ENCODE measurements around the gene SHISA7.
A peak's percentile ranks its signal among the peaks of the same experiment; 100 is the strongest.

SHISA7 gene

DNA sequence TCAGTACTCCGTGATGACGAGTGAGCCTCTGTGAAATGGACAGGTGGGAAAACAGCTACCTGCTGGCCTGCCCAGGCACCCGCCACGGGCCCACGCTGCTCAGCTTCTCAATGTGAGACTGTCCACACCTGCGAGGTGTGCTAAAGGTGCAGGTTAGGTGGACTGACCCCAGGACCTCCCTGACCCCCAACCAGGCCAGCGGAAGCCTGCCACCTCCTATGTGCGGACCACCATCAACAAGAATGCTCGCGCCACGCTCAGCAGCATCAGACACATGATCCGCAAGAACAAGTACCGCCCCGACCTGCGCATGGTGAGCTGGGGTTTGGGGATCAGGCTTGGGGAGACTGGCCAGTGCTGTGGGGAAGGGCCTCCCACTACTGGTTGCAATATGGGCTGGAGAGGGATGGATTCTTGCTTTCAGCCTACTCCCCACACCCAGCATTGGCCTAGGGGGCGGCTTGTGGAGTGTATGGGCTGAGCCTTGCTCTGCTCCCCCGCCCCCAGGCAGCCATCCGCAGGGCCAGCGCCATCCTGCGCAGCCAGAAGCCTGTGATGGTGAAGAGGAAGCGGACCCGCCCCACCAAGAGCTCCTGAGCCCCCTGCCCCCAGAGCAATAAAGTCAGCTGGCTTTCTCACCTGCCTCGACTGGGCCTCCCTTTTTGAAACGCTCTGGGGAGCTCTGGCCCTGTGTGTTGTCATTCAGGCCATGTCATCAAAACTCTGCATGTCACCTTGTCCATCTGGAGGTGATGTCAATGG is 55.2 kb downstream of the SHISA7 start:
- no peak for DNase-seq (ENCODE audit: low spot score)

DNA sequence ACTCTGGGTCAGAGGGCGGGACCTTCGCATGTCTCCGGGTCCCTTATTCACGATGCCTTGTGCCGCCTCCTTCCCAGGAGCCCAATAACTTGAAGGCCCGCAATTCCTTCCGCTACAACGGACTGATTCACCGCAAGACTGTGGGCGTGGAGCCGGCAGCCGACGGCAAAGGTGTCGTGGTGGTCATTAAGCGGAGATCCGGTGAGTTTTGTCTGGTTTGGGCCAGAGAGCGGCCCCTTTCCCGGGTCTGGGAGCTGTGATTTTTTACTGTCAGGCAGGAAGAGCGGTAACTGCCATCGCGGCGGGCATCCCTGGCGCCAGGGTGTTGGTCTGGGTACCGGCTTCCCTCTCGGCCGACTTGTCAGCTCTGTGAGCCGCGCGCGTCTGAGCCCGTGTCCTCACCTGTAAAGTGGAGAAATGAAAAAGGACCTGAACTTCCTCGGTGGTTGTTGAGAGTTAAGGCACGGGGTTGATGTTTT is 56.6 kb downstream of the SHISA7 start:
- no peak for DNase-seq (ENCODE audit: low spot score)

DNA sequence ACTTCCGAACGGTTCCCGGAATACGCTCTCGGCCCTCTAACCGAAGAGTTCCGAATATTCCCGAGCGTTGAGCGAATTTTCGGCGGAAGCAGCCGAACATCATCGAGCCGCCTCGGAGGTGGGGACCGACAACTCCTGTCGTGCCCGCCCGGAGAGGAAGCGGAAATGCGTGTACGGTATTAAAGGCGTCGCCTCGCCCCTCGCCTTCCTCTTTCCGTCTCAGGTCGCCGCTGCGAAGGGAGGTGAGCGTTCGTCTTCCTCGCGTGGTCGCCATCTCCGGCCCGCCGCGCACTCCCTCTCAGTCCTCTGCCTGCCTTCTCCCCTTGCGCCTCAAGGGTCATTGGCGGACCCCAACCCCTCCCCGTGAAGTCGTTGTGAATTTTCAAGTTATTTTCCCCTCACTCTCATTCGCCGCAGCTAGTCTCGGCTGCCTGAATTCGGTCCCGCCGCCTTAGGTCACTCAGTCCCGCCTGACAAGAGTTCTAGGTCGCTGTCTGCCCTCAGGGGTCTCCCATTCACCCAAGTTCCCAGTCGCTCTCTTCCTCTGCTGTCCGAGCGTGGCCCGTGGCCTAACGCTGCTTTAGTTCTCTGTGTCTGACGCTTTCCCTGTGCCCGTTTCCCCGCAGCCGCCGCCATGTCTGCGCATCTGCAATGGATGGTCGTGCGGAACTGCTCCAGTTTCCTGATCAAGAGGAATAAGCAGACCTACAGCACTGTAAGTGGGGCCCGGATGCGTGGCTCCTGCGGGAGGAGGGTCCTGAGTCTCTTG is 57.2 kb downstream of the SHISA7 start, which contains the start of gene RPL28:
Gene RPL28, plus strand, starts transcription at position 209 of the 769 bp plus-strand sequence. Its CDS starts 426 bp downstream, at position 635.
- peak; percentile 96 for DNase-seq (ENCODE audit: low spot score)

DNA sequence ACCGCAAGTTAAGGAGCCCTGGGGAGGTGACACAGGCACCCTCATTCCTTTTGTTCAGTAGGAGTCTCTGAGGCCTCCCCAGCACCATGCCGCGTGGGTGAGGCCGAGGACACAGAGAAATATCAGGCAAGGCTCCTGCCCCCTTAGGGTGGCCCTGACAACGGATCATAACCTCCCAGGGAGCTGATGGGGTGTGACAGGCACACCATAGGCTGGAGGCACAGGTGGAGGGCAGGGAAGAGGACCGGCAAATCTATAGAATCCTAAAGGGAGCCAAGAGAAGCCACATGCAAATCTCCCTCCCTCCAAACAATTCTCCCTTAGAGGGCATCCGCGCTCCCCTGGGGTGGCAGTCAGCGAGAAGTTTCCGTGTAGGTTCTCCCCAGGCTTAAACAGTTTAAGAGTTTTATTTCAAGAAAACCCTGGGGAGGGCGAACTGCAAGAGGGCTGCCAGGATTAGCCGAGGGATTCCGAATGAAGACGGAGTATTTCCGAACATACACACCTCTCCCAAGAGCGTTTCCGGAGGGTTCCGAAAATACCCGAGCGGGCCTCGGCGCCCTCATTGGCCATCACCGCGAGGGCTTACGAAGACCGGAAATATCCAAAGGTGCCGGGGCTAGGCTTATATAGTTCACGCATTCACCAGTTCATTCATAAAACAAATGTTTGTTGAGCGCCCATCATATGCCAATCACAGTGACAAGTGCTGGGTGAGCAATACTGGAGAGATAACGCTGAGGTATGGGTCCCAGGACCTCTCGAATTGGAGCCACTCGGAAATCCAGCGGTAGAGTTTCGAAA is 58.0 kb downstream of the SHISA7 start:
- peak; percentile 92 for DNase-seq (ENCODE audit: low spot score)

DNA sequence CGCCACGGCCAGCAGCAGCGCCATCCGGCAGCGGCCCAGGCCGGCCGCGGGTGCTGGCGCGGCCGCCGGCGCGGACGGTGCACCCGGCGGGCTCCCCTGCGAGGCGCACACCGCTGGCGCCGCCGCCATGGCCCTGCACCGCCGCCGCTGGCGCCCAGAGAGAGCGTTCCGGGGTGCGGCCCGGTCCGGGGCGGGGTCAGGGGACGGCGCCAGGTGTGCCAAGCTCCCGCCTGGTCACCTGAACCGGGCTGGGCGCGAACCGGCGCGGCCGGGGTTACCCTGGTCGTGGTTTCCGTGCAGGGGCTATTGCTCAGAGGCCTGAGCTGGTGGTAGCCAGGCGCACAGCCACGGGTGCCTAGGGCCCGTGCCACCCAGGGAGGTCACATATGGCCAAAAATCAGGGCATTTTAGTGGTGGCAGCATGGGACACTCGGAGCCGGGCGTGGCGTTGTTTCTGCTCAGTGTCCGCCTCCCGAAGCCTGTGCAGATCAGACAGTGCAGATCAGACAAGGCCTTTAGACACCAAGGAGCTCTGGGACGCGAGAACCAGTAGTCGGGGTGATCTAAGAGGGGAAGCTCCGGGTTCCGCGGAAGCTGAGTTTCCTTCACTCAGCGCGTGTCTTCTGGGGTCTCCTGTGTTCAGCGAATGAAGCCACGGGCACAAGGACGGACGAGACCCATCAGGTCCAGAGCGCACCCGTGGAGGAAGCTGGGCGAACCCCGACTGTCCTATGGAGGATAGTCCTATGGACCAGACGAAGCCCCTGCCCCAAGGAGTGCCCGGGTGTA is 58.8 kb downstream of the SHISA7 start, which contains the start of gene TMEM238:
Gene TMEM238, minus strand, starts transcription at position 162 of the 789 bp plus-strand sequence. Its CDS starts 33 bp downstream, at position 129.
- DNase-seq (ENCODE audit: low spot score): no peak

DNA sequence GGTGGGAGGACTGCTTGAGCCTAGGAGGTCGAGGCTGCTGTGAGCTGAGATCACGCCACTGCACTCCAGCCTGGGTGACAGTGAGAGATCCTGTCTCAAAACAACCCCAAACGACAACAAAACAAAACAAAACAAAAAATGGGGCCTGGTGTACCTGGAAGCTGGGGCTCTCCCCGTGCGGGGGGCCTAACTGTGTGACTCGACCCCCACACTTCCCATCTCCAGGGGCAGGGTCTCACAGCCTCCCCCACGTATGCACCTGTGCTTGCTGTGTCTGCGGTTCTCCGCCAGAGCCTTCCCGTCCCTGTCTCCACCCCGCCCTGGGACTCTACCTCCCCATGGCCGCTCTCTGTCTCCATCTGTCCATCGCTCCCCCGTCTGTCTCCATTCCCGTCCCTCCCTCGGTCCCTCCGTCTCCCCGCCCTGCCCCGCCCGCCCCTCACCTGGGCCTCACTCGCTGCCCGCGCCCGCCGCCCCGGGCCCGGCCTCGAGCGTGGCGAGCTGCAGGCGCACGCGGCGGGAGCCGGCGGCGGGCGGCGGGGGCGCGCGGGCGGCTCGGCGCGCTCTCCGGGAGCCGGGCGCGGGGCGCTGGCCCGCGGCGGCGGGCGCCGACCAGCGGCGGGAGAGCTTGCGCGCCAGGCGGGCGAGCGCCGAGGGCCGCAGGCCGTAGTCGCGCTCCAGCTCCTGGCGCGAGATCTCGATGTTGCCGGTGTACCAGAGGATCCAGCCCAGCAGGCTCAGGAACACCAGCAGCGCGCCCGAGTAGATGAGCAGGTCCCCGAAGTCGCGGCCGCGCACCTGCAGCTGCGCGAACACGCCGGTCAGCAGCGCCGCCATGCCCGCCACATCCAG is 59.6 kb downstream of the SHISA7 start:
- DNase-seq (ENCODE audit: low spot score): no peak

DNA sequence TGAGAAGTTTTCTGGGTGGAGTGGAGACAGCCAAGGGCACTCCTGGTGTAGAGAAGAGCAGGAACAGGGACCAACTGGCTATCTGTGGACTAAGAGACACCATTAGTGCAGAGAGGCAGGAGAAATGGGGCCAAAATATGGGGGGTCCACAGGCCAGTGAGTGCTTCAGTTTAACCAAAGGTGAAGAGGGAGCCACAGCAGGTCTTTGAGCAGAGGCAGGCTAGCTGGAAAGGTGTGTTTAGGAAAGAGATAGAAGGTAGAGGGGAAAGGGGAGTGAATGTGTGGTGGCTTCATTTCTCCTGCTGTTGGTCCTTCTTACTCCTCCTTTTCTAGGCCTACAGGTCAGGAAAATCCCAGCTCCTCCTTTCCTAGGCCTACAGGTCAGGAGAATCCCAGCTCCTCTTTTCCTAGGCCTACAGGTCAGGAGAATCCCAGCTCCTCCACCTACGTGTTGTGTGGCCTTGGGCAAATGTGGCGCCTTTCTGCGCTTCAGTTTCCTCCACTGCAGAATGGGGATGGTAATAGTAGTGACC is 60.5 kb downstream of the SHISA7 start:
- no peak for DNase-seq (ENCODE audit: low spot score)

DNA sequence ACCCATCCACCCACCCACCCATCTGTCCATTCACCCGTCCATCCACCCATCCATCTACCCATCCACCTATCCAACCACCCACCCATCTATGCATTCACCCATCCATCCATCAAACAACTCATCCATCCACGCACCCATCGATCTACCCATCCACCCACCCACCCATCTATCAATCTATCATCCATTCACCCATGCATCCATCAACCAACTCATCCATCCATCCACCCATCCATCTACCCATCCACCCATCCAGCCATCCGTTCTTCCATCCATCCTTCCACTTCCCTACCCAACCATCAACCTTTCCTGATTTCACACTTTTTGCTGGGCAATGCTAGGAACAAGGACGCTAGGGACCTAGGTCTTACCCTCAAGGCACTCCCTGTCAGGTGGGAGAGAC is 61.1 kb downstream of the SHISA7 start:
- no peak for DNase-seq (ENCODE audit: low spot score)

DNA sequence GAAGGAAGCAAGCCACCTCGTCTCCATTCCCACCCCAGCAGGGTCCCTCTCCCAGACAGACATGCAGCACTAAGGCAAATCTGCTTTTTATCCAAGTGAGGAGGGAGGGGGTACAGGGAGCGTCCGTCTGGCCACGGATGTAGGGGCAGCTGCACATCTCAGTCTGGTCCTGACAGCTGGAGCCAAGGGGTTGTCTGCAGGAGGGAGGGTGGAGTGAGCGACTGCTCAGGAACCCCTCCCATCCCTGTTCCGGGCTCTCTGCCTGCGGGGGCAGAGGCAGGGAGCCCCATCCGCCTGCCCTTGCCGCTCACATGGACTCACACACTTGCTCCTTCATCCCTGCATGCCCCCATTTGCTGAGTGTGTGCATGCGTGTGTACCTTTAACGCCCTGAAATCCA is 63.9 kb downstream of the SHISA7 start:
- DNase-seq (ENCODE audit: low spot score): peak; percentile 29

Data from D341Med (cell line).